B cell (primary cell): Measurements from ENCODE around the gene SGPP2. TPM values are rescaled to one million over a fixed set of nuclear protein-coding genes. Genes with fewer than 3 reads are reported as not detected.

ENCODE experiments used
- ATAC-seq: fragments of 200-7000 bp; cut with Tn5 transposase; one replicate; pipeline ENCODE4 v1.10.0; 2021; ENCODE audit warnings: low read depth, mild to moderate bottlenecking, moderate number of reproducible peaks, moderate library complexity
- CTCF ChIA-PET: fragments of 350-600 bp; sonication (Branson Sonifier 250); formaldehyde crosslinking; loops from one replicate; lab custom pipeline; 2021; ENCODE audit warnings: antibody characterized with exemption, inconsistent platforms; lab: Charles Lee
- POLR2A ChIA-PET: fragments of 350-600 bp; sonication (Branson Sonifier 250); formaldehyde crosslinking; loops from one replicate; lab custom pipeline; 2021; ENCODE audit warnings: antibody characterized with exemption; lab: Charles Lee
- DNase-seq: peaks from one replicate; pipeline ENCODE4 v3.0.0; 2013
- H2AFZ ChIP-seq: 2 replicates; pipeline ENCODE4 v1.6.1; 2012; ENCODE audit warnings: mild to moderate bottlenecking, low read depth, low read length; ENCODE audit not compliant: insufficient read depth, poor library complexity, severe bottlenecking
- H3K27ac ChIP-seq, 2 donors: 1 replicate in 1 of 2; 2 replicates in 1 of 2; pipeline ENCODE4 v1.5.1; 2012 to 2013; ENCODE audit warnings: low read length in 2 of 2, mild to moderate bottlenecking in 2 of 2, moderate library complexity in 1 of 2
- H3K27me3 ChIP-seq, 4 experiments: fragments of 200-600 bp in 1 of 4; sonication (generic) in 1 of 4; replicated peaks in 1 of 4; 1 replicate in 2 of 4; 2 replicates in 2 of 4; pipeline versions ENCODE4 v1.6.1 to v1.7.0; 2013 to 2016; ENCODE audit warnings: low read length in 3 of 4, mild to moderate bottlenecking in 2 of 4, mixed read lengths in 1 of 4, moderate library complexity in 1 of 4; ENCODE audit not compliant: insufficient read depth in 4 of 4, control insufficient read depth in 3 of 4; ENCODE audit errors: control extremely low read depth in 1 of 4
- H3K36me3 ChIP-seq, 2 experiments: replicated peaks in 1 of 2; 1 replicate in 1 of 2; 2 replicates in 1 of 2; pipeline versions ENCODE4 v1.6.1 to v1.7.1; 2013; ENCODE audit warnings: low read length in 1 of 2; ENCODE audit not compliant: insufficient read depth in 2 of 2, control insufficient read depth in 1 of 2; ENCODE audit errors: control extremely low read depth in 1 of 2, extremely low read depth in 1 of 2
- H3K4me1 ChIP-seq, 2 donors: fragments of 200-600 bp in 1 of 2; sonication (generic) in 1 of 2; 1 replicate in 1 of 2; 2 replicates in 1 of 2; pipeline versions ENCODE4 v1.5.1 to v1.6.1; 2013 to 2017; ENCODE audit warnings: low read length in 2 of 2; ENCODE audit not compliant: control insufficient read depth in 2 of 2, insufficient read depth in 2 of 2
- H3K4me2 ChIP-seq: replicated peaks from 2 replicates; pipeline ENCODE3; 2012; ENCODE audit warnings: mild to moderate bottlenecking, low read depth, low read length; ENCODE audit not compliant: poor library complexity, severe bottlenecking
- H3K4me3 ChIP-seq, 5 experiments: fragments of 200-600 bp in 1 of 5; sonication (generic) in 1 of 5; 1 replicate in 3 of 5; 2 replicates in 2 of 5; pipeline versions ENCODE4 v1.5.1 to v1.7.0; 2011 to 2016; ENCODE audit warnings: low read length in 4 of 5, mild to moderate bottlenecking in 4 of 5, low read depth in 2 of 5, control low read depth in 1 of 5, moderate library complexity in 1 of 5; ENCODE audit not compliant: insufficient read depth in 1 of 5; ENCODE audit errors: control extremely low read depth in 1 of 5, extremely low read depth in 1 of 5
- H3K79me2 ChIP-seq: fragments of 200-600 bp; sonication (generic); one replicate; pipeline ENCODE4 v1.6.0; 2016; ENCODE audit warnings: low read length; ENCODE audit not compliant: control insufficient read depth, insufficient read depth
- H3K9ac ChIP-seq: fragments of 200-600 bp; sonication (generic); 2 replicates; pipeline ENCODE4 v1.6.1; 2017; ENCODE audit warnings: mild to moderate bottlenecking, low read length, moderate library complexity
- H3K9me3 ChIP-seq, 3 donors: one replicate each; pipeline versions ENCODE4 v1.6.1 to v1.7.1; 2013; ENCODE audit warnings: low read length in 2 of 3; ENCODE audit not compliant: control insufficient read depth in 2 of 3, insufficient read depth in 1 of 3; ENCODE audit errors: control extremely low read depth in 1 of 3
- H4K20me1 ChIP-seq: 2 replicates; pipeline ENCODE4 v1.6.0; 2012; ENCODE audit warnings: mild to moderate bottlenecking, low read length; ENCODE audit not compliant: insufficient read depth, control insufficient read depth, poor library complexity, severe bottlenecking
- H3K27ac Mint-ChIP-seq: one replicate; pipeline ENCODE4 v1.8.0; 2021; ENCODE audit warnings: mixed read lengths
- H3K27me3 Mint-ChIP-seq: one replicate; pipeline ENCODE4 v1.8.0; 2021; ENCODE audit warnings: mixed read lengths
- H3K4me1 Mint-ChIP-seq: one replicate; pipeline ENCODE4 v1.8.0; 2021; ENCODE audit warnings: mixed read lengths
- H3K4me3 Mint-ChIP-seq: one replicate; pipeline ENCODE4 v1.8.0; 2021; ENCODE audit warnings: mixed read lengths
- H3K9me3 Mint-ChIP-seq: one replicate; pipeline ENCODE4 v1.8.0; 2022; ENCODE audit warnings: mixed read lengths; ENCODE audit not compliant: insufficient read depth
- EZH2 ChIP-seq: IDR thresholded peaks from 2 replicates; pipeline ENCODE4 v1.6.1; 2012; ENCODE audit warnings: borderline replicate concordance, low read depth, mild to moderate bottlenecking, moderate library complexity, low read length; ENCODE audit not compliant: insufficient read depth, poor library complexity, severe bottlenecking
- WGBS: methylation state at CpG from one replicate; pipeline ENCODE4 v1.1.5; 2013; ENCODE audit warnings: missing lambda C conversion rate; ENCODE audit not compliant: insufficient coverage; 5-methylcytosine and 5-hydroxymethylcytosine counted together
- intact Hi-C: fragments of 100-400 bp; cut with micrococcal nuclease; formaldehyde crosslinking; loops from one replicate; pipeline ENCODE4 v1.10.0; 2022
- polyA plus RNA-seq: library from polyadenylated mRNA; depleted of rRNA; stranded (reverse); fragments of >200 nt; gene quantifications from 2 replicates; pipeline ENCODE4 v1.2.3, GENCODE V29; 2012
- total RNA-seq, 2 donors: library from RNA; stranded (reverse); fragments of 120-200 nt in 1 of 2; gene quantifications; 1 replicate in 1 of 2; 2 replicates in 1 of 2; pipeline versions ENCODE4 v1.2.3 to v1.2.4, GENCODE V29; 2013 to 2022
- TF ChIP-seq, protein P1 (sequence below): fragments of 200-600 bp; IDR thresholded peaks from one replicate; pipeline ENCODE4 v1.8.0; 2022; ENCODE audit warnings: antibody characterized with exemption, mild to moderate bottlenecking

SGPP2 gene
- total and polyA plus RNA-seq, 2 donors (not counting 1 experiment from before 2014, with no cell fraction given), result 1.5 to 7.7 TPM

DNA sequence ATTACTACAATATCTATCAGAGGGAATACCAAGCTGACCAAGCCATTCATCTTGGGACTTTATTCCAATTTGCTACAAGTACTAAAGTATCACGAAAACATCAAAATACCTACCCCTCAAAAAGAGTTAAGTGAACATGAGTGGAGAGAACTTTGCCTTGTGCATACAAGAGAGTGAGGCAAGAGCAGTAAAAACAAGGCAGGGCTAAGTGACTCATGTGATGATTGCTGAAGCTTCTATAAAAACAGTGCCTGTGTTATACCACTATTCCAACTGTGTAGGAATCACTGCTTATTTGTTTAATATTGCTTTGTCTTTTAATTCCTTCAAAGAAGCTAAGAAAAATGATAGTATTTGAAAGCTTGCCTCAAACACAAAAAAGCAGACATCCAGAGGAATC lies 170.3 kb downstream of the SGPP2 start:
- no peak for TF ChIP-seq EZH2
- TF ChIP-seq, protein P1, sequence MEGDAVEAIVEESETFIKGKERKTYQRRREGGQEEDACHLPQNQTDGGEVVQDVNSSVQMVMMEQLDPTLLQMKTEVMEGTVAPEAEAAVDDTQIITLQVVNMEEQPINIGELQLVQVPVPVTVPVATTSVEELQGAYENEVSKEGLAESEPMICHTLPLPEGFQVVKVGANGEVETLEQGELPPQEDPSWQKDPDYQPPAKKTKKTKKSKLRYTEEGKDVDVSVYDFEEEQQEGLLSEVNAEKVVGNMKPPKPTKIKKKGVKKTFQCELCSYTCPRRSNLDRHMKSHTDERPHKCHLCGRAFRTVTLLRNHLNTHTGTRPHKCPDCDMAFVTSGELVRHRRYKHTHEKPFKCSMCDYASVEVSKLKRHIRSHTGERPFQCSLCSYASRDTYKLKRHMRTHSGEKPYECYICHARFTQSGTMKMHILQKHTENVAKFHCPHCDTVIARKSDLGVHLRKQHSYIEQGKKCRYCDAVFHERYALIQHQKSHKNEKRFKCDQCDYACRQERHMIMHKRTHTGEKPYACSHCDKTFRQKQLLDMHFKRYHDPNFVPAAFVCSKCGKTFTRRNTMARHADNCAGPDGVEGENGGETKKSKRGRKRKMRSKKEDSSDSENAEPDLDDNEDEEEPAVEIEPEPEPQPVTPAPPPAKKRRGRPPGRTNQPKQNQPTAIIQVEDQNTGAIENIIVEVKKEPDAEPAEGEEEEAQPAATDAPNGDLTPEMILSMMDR, result no peak
- ATAC-seq (no peak), DNase-seq (no peak)
- Mint-ChIP-seq H3K4me1 (no peaks in the 10 kb centered on the region), H3K4me3 (no peak overlapping the region), H3K9me3 (no peaks in the 10 kb centered on the region), H3K27me3 (no peaks in the 10 kb centered on the region), H3K27ac (no peak overlapping the region)
- Histone ChIP-seq H3K79me2 (no peaks in the 10 kb centered on the region), H2AFZ (no peak overlapping the region), H3K9me3 (no peaks in the 10 kb centered on the region), H3K27ac (no peak overlapping the region), H3K4me2 (no peak overlapping the region), H4K20me1 (no peaks in the 10 kb centered on the region), H3K4me3 (no peak overlapping the region), H3K27me3 (no peaks in the 10 kb centered on the region), H3K4me1 (no peaks in the 10 kb centered on the region), H3K9ac (no peak overlapping the region), H3K36me3 (peaks cover 8 to 49% of the 10 kb centered on the region in 2 experiments)
- ChIA-PET CTCF (interaction anchor here (1.8 kb wide), 1 partner anchor 32 kb away, joined by 4 read pairs; no protein-coding TSS in a partner anchor), POLR2A (no interaction called here)
- intact Hi-C loops, result no loop called here
- WGBS, result no CpG with 5 or more reads among the region's 1 CpG

DNA sequence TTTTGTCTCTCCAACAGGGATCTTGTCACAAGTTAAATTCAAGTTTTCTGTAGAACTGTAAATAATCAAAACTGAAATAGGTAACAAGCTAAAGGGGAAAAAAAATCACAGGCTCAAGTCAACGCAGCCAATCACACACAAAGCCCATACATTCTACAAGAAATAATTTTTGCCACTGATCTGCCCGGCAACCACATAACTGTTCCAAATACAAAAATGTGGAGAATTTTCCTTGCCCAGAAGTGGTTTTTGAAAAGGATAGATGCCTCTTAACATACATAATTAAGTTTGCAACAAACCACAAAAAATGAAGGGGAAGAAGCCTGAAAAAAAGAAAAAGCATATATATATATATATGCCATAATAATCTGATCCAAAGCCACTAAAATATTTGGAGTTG lies 171.2 kb downstream of the SGPP2 start:
- ChIA-PET CTCF (interaction anchor here (1.8 kb wide), 1 partner anchor 33 kb away, joined by 4 read pairs; no protein-coding TSS in a partner anchor), POLR2A (no interaction called here)
- H3K4me3 ChIP-seq, result no peak overlapping the region
- Mint-ChIP-seq H3K27ac (no peak overlapping the region), H3K4me3 (no peak overlapping the region), H3K9me3 (no peaks in the 10 kb centered on the region), H3K27me3 (no peaks in the 10 kb centered on the region), H3K4me1 (no peaks in the 10 kb centered on the region)
- peaks cover 8 to 53% of the 10 kb centered on the region in 2 experiments for H3K36me3 ChIP-seq
- no peak for TF ChIP-seq EZH2
- TF ChIP-seq, protein P1, result no peak
- H2AFZ ChIP-seq, result no peak overlapping the region
- H3K9me3 ChIP-seq, result no peaks in the 10 kb centered on the region
- ATAC-seq, result no peak
- no peaks in the 10 kb centered on the region for H3K79me2 ChIP-seq
- H3K27me3 ChIP-seq, result no peaks in the 10 kb centered on the region
- H3K27ac ChIP-seq, result no peak overlapping the region
- WGBS, result no CpG with 5 or more reads among the region's 2 CpGs
- H4K20me1 ChIP-seq, result no peaks in the 10 kb centered on the region
- DNase-seq, result no peak
- H3K4me1 ChIP-seq, result no peaks in the 10 kb centered on the region
- intact Hi-C loops, result no loop called here
- H3K4me2 ChIP-seq, result no peak overlapping the region
- H3K9ac ChIP-seq, result no peak overlapping the region
